HCT116 (cell line): ENCODE measurements around the gene MYO7A. TPM values are rescaled to one million over a fixed set of nuclear protein-coding genes. Genes with fewer than 3 reads are reported as not detected.

Experiments used
- ATAC-seq: fragments of 200-7000 bp; cut with Tn5 transposase; 2 replicates; pipeline ENCODE4 v1.9.1; 2020; ENCODE audit warnings: mild to moderate bottlenecking, moderate library complexity
- BruUV-seq: library from RNA; stranded (reverse); fragments of 400-500 nt; replicated peaks from 2 replicates; lab custom pipeline; 2021; lab: Mats Ljungman, UMichigan
- CTCF ChIA-PET: fragments of 300-600 bp; sonication (Branson Sonifier 250); formaldehyde crosslinking; loops from one replicate; lab custom pipeline; 2021; ENCODE audit warnings: antibody characterized with exemption; lab: Charles Lee
- POLR2A ChIA-PET: fragments of 300-600, 350-600 bp; sonication (Branson Sonifier 250); formaldehyde crosslinking; loops from one replicate; lab custom pipeline; 2021; ENCODE audit warnings: antibody characterized with exemption; lab: Charles Lee
- RAD21 ChIA-PET, 2 experiments: fragments of 300-600 bp; sonication (Branson Sonifier 250); formaldehyde crosslinking; loops; one replicate each; lab custom pipeline; 2023; ENCODE audit warnings: low total read pairs in 2 of 2; ENCODE audit not compliant: uncharacterized antibody in 2 of 2, unreplicated experiment in 2 of 2, low non-redundant PET in 1 of 2; lab: Charles Lee
- DNase-seq: peaks from one replicate; pipeline ENCODE4 v3.0.0-alpha.2; 2010; ENCODE audit warnings: low read depth, low spot score
- H2AFZ ChIP-seq: fragments of 200-600 bp; shearing (Covaris generic), sonication (generic); 2 replicates; pipeline ENCODE4 v1.6.1; 2017; ENCODE audit warnings: low read depth, mixed run types, mixed read lengths, antibody characterized with exemption, low read length; ENCODE audit not compliant: poor library complexity, severe bottlenecking
- H3K27ac ChIP-seq: 2 replicates; pipeline ENCODE4 v1.5.1; 2012; ENCODE audit warnings: low read depth, low read length
- H3K27me3 ChIP-seq: fragments of 200-600 bp; sonication (generic); 2 replicates; pipeline ENCODE4 v1.6.1; 2016; ENCODE audit warnings: mixed run types, low read length, mixed read lengths; ENCODE audit not compliant: insufficient read depth
- H3K36me3 ChIP-seq, 2 experiments: fragments of 200-500 bp in 1 of 2; fragments of 200-600 bp in 1 of 2; sonication (Bioruptor generic) in 1 of 2; sonication (generic) in 1 of 2; 2 replicates each; pipeline versions ENCODE4 v1.5.1 to v1.6.1; 2014 to 2016; ENCODE audit warnings: low read length in 2 of 2, inconsistent platforms in 1 of 2, mixed read lengths in 1 of 2, mixed run types in 1 of 2; ENCODE audit not compliant: insufficient read depth in 2 of 2, control insufficient read depth in 1 of 2
- H3K4me1 ChIP-seq, 2 experiments: fragments of 200-600 bp in 1 of 2; sonication (generic) in 1 of 2; 2 replicates each; pipeline versions ENCODE4 v1.5.1 to v1.6.1; 2012 to 2017; ENCODE audit warnings: low read length in 2 of 2, inconsistent platforms in 1 of 2, mild to moderate bottlenecking in 1 of 2, mixed read lengths in 1 of 2, mixed run types in 1 of 2, moderate library complexity in 1 of 2; ENCODE audit not compliant: insufficient read depth in 2 of 2, control insufficient read depth in 1 of 2
- H3K4me2 ChIP-seq: fragments of 200-600 bp; sonication (generic); 2 replicates; pipeline ENCODE4 v1.6.1; 2017; ENCODE audit warnings: mixed run types, low read length, mixed read lengths
- H3K4me3 ChIP-seq, 2 experiments: fragments of 200-600 bp in 1 of 2; sonication (generic) in 1 of 2; replicated peaks in 1 of 2; 2 replicates each; pipeline ENCODE4 v1.5.1; 2011 to 2016; ENCODE audit warnings: low read length in 2 of 2, control low read depth in 1 of 2, low read depth in 1 of 2, mild to moderate bottlenecking in 1 of 2, mixed read lengths in 1 of 2, mixed run types in 1 of 2
- H3K79me2 ChIP-seq: fragments of 200-600 bp; sonication (generic); 2 replicates; pipeline ENCODE4 v1.6.1; 2017; ENCODE audit warnings: mild to moderate bottlenecking, mixed run types, low read length, moderate library complexity, mixed read lengths; ENCODE audit not compliant: insufficient read depth
- H3K9ac ChIP-seq: fragments of 200-600 bp; sonication (generic); 2 replicates; pipeline ENCODE4 v1.6.1; 2016; ENCODE audit warnings: low read length, mixed read lengths
- H3K9me2 ChIP-seq: fragments of 200-600 bp; sonication (generic), shearing (Covaris generic); 2 replicates; pipeline ENCODE4 v1.6.1; 2017; ENCODE audit warnings: mixed run types, mild to moderate bottlenecking, moderate library complexity; ENCODE audit not compliant: insufficient read depth
- H3K9me3 ChIP-seq, 2 experiments: fragments of 200-500 bp in 1 of 2; fragments of 200-600 bp in 1 of 2; sonication (Bioruptor generic) in 1 of 2; sonication (generic) in 1 of 2; 2 replicates each; pipeline ENCODE4 v1.6.1; 2014 to 2017; ENCODE audit warnings: low read length in 2 of 2, mixed read lengths in 2 of 2, inconsistent platforms in 1 of 2, low read depth in 1 of 2, mild to moderate bottlenecking in 1 of 2, mixed run types in 1 of 2, moderate library complexity in 1 of 2; ENCODE audit not compliant: control insufficient read depth in 1 of 2, insufficient read depth in 1 of 2
- H4K20me1 ChIP-seq: fragments of 200-600 bp; sonication (generic), shearing (Covaris generic); 2 replicates; pipeline ENCODE4 v1.6.1; 2017; ENCODE audit warnings: mixed run types, mild to moderate bottlenecking, moderate library complexity; ENCODE audit not compliant: insufficient read depth
- ELF1 ChIP-seq: IDR thresholded peaks from 2 replicates; pipeline ENCODE4 v1.6.1; 2012; ENCODE audit warnings: low read depth, borderline replicate concordance
- EZH2 ChIP-seq: fragments of 200-600 bp; sonication (generic); IDR thresholded peaks from 2 replicates; pipeline ENCODE4 v1.6.1; 2017; ENCODE audit warnings: antibody characterized with exemption, mixed run types
- EZH2phosphoT487 ChIP-seq: fragments of 200-600 bp; IDR thresholded peaks from 2 replicates; pipeline ENCODE4 v1.6.1; 2018; ENCODE audit warnings: antibody characterized with exemption, borderline replicate concordance
- TCF7L2 ChIP-seq: IDR thresholded peaks from 2 replicates; pipeline ENCODE4 v1.7.0; 2011; ENCODE audit warnings: borderline replicate concordance, inconsistent platforms; ENCODE audit not compliant: insufficient read depth, insufficient read length; ENCODE audit errors: extremely low read depth
- intact Hi-C: fragments of 100-400 bp; cut with micrococcal nuclease; formaldehyde crosslinking; loops from 2 replicates; pipeline ENCODE4 v1.10.0; 2022
- total RNA-seq: library from RNA; stranded (reverse); gene quantifications from one replicate; pipeline ENCODE4 v1.2.1, GENCODE V29; 2021; ENCODE audit not compliant: unreplicated experiment
- TF ChIP-seq, protein P1 (sequence below): IDR thresholded peaks from 2 replicates; pipeline ENCODE4 v1.6.1; 2011; ENCODE audit warnings: mild to moderate bottlenecking, low read length, moderate library complexity; ENCODE audit not compliant: insufficient replicate concordance; ENCODE audit errors: extremely low read depth

Gene MYO7A
- total RNA-seq, 1 experiment from 2014 or later = 1.8 TPM

DNA sequence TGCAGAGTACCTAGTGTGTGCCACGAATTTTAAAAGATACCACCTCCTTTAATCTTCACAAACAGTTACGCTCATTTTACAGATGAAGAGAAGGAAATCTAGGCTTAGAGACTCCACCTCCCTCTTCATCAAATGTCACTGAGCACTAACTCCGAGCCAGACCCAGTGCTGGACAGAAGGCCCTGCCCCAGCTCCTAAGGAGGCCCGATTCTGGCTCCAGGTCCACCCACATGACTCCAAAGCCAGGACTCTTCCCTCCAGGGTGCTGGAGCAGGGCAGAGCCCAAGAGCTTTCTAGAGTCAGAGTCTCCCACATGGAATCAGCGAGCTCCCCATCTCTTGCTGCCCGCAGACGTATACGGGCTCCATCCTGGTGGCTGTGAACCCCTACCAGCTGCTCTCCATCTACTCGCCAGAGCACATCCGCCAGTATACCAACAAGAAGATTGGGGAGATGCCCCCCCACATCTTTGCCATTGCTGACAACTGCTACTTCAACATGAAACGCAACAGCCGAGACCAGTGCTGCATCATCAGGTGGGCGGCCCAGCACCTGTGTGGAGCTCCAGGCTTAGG lies 27.6 kb downstream of the MYO7A start:
- intact Hi-C loops = no loop called here
- H3K9me3 ChIP-seq = no peaks in the 10 kb centered on the region
- no peaks in the 10 kb centered on the region for H3K36me3 ChIP-seq
- ChIA-PET RAD21 (no interaction called here), POLR2A (no interaction called here), CTCF (no interaction called here)
- H3K4me2 ChIP-seq = no peak overlapping the region
- ATAC-seq (no peak), DNase-seq (no peak)
- H3K9me2 ChIP-seq = no peaks in the 10 kb centered on the region
- no peak for TF ChIP-seq EZH2phosphoT487
- no peak for TF ChIP-seq EZH2
- TF ChIP-seq ELF1 = no peak
- no peak for TF ChIP-seq TCF7L2
- TF ChIP-seq, protein P1, sequence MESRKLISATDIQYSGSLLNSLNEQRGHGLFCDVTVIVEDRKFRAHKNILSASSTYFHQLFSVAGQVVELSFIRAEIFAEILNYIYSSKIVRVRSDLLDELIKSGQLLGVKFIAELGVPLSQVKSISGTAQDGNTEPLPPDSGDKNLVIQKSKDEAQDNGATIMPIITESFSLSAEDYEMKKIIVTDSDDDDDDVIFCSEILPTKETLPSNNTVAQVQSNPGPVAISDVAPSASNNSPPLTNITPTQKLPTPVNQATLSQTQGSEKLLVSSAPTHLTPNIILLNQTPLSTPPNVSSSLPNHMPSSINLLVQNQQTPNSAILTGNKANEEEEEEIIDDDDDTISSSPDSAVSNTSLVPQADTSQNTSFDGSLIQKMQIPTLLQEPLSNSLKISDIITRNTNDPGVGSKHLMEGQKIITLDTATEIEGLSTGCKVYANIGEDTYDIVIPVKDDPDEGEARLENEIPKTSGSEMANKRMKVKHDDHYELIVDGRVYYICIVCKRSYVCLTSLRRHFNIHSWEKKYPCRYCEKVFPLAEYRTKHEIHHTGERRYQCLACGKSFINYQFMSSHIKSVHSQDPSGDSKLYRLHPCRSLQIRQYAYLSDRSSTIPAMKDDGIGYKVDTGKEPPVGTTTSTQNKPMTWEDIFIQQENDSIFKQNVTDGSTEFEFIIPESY = no peak
- no peaks in the 10 kb centered on the region for H3K4me1 ChIP-seq
- BruUV-seq = no TSS peak
- no peak overlapping the region for H3K9ac ChIP-seq
- no peak overlapping the region for H2AFZ ChIP-seq
- H4K20me1 ChIP-seq = no peaks in the 10 kb centered on the region
- no peaks in the 10 kb centered on the region for H3K27me3 ChIP-seq
- no peaks in the 10 kb centered on the region for H3K79me2 ChIP-seq
- H3K4me3 ChIP-seq = no peak overlapping the region
- H3K27ac ChIP-seq = no peak overlapping the region
